ENCODE measurements around the gene RGS14.
"Not testable (repeated sequence)": the region's sequence is repeated elsewhere in the genome, so short reads cannot be mapped to it uniquely, and the experiment has no call there.

Gene RGS14

DNA sequence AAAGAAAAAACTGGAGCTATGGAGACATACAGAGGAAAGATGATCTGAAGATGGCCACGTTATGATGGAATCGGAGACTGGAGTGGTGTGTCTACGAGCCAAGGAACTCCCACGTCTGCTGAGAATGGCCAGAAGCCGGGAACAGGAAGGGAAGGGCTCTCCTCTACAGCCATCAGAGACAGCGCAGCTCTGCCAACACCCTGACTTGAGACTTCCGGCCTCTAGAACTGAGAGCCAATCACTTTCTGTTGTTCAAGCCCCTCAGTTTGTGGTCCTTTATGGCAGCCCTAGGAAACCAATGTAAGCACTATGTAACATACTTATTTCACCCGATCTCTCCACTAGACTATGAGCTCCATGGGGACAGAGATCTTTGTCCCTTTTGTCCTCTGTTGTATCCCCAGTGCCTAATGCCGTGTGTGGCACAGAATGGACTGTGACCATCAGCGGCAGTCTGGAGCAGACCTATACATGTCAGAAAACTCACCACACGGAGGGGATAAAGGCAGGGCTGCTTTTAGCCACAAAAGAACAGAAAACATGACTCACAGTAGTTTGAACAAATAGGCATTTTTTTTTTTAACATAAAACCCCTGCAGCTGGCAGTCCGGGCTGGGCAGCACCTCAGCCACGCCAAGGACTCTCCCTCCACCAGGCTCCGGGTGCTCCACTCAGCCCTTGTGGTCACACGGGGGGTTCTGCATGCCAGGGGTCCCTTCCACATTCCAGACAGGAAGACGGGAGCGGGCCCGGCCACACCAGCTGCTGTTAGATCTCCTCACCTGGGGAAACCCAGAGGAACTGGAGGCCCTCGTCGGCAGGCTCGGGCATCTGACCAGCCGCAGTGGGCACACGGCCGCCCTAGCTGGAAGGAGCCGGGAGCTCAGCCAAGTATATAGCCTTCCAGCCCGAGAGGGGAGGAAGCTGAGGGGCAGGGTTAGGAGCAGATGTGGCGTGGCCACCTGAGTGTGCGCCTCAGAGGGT is 29.9 kb upstream of the RGS14 start:
- no peak for DNase-seq

DNA sequence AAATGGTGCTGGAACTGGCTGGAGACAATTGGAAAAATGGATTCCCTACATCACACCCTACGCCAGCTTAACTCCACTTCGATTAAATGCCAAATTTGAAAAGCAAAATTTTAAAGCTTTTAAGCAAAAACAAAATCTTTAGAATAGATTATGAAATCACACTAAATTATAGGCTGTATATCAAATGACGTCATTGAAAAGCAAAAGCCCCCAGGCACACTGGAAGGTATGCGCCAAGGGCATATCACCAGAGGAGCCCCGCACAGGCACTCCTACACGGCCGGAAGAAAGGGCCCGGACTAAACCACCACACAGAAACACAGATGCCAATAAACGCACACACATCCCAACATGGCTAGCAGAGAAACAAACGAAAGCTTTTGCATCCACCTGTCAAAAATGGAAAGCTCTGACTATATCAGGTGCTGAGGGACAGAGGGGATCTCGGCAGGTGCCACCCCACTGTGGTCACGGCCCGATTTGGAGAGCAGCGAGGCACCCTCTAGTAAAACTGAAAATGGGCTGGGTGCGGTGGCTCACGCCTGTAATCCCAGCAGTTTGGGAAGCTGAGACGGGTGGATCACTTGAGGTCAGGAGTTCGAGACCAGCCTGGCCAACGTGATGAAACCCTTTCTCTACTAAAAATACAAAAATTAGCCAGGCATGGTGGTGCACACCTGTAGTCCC is 29.0 kb upstream of the RGS14 start:
- DNase-seq = no peak

DNA sequence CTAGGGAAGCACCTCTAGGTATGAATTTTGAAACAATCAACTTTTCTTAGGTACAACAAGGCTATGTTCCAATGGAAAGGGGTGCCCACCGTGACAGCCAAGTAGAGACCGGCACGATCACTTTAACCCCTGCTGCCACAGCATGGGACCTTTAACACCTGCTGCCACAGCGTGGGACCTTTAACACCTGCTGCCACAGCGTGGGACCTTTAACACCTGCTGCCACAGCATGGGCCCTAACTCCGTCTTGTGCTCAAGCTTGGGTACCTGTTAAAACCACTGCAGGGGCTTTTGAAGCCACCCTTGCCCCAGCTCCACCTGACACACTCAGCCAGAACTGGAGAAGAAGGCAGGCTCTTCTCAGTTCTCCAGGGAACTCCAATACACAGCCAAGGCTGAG is 27.8 kb upstream of the RGS14 start:
- DNase-seq = no peak

DNA sequence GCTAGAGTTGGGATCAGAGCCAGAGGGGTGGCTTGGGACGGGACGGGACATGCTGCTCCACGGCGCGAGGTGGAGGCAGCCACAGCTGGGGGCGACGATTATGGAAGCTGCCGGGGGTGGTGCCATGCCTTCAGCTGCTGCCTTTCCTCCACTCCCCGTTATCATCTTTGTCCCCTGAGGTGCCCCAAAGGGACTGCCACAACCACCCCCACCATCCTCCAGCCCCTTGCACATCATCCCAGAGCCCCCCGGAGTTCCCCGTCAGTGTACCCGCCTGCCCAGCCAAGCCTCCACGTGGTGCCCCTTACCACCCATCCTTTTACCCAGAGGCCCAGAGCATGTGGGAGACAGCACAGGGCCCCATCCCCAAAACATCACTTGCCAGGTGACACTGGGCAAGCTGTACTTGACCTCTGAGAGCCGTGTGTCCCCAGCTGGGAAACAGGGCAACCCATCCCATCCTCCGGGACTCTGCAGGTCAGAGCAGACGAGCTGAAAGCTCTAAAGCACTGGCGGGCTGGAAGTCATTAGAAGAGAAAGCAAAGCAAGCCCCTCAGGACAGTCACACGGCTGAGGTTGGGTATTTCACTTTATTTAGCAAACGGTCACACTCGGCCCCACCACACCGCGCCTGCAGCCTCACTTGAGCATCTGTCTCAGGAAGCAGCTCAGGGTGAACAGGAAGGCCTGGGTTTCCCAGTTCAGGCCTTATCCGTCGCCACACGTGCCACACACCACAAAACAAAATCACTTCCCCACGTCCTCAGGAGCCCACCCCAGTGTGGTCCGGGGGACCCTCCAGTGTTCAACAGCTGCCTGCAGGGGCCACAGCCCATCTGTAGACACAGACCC is 26.5 kb upstream of the RGS14 start:
- no peak for DNase-seq

DNA sequence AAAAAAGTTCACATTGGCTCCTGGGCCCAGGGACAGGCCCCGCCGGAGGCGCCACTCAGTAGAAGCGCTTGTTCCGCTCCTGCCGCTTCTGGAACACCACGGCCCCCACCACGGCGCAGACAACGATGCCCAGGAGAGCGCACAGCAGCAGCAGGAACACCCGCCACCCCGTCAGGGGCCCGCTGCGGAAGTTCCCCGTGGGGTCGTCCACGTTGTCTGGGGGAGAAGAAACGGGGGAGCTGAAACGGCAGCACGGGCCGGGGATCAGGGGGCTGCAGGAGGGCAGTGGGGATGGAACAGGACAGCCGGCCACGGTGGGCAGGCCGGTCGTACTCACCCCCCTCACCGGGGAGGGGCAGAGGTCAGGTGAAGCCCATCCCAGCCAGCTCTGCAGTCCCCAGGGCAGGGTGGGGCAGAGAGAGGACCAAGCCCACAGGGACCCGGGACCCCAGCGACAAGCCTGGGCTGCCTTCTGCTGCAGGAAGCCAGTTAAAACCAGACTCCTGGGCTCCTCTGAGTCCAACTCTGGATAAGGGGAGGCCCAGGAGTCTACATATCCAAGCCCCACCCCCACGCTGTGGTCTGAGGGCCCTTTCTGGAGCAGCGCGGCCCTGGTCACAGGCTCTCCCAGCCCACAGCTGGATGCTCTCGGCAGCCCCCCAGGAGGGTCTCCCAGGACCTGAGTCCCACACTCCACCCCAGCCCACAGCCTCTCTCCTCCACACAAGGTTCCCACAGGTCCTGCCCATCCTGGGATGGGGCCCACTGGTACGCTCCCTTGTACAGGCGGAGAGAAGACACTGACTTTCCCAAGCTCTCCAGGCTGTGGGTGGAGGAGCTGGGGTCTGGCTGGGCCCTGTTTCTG is 25.5 kb upstream of the RGS14 start:
- no peak for DNase-seq

DNA sequence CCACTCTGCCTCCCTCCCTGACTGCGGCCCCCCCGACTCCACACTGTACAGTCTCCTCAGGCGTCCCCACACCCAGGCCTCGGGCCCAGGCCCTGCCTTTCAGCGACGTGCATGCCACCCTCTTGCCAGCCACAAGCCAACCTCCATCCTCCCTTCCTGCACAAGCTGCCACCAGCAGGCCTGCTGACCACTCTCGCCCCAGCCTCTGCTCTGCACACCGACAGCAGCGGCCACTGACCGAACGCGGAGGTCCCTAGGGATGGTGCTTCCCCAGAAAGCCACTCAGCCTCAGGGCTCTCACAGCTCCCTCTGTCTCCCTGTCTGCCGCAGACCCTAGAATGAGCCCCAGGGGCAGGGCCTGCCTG is 24.8 kb upstream of the RGS14 start:
- DNase-seq = no peak

DNA sequence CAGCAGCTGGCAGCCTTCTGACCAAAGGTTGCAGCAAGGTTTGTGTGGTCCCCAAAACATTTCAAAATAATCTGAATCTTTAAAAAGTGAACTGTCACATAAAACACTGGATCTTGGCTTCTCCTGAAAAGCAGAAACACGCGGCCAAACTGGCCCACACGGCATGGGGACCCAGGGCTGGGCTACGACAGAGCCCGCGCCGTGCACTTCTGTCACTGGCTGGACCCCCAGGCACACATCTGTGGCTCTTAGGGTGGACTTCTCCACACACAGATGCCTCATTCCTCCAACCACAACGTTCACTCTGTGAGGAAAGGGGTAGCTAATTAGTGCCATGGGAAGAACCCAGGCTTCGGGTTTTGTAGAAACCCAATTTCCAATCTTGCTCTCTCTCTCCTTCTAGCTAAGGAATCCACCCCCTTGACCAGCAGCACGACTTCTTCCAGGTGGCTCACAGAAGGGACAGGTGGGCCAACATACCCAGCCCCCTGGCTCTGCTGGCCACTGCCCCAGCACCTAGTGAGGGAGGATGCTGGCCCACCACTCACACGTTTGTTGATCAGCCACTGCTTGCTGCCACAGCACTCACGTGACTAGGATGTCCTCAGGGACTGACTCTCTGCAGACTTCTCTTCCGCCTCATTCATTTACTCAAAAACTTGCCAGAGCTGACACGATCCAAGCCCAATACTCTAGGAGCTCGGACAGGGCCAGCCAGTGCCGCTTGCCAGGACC is 24.1 kb upstream of the RGS14 start:
- DNase-seq = no peak

DNA sequence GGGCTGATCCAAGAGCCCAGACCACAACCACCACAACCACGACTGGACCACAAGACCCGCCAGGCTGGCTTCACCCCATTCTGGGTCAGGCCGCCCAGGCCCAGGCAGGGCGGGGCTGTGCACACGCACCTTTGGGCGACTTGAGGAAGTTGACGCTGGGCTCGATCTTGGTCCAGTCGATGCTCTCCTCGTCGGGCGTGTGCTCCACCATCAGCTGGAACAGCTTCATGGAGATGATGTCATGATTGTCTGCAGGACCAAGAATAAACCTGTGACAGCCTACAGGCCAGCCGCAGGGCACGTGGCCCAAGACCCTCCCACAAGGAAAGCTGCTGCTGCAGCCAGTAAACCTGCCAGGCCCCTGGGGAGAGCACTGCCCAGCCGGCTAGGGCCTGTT is 23.6 kb upstream of the RGS14 start:
- no peak for DNase-seq

DNA sequence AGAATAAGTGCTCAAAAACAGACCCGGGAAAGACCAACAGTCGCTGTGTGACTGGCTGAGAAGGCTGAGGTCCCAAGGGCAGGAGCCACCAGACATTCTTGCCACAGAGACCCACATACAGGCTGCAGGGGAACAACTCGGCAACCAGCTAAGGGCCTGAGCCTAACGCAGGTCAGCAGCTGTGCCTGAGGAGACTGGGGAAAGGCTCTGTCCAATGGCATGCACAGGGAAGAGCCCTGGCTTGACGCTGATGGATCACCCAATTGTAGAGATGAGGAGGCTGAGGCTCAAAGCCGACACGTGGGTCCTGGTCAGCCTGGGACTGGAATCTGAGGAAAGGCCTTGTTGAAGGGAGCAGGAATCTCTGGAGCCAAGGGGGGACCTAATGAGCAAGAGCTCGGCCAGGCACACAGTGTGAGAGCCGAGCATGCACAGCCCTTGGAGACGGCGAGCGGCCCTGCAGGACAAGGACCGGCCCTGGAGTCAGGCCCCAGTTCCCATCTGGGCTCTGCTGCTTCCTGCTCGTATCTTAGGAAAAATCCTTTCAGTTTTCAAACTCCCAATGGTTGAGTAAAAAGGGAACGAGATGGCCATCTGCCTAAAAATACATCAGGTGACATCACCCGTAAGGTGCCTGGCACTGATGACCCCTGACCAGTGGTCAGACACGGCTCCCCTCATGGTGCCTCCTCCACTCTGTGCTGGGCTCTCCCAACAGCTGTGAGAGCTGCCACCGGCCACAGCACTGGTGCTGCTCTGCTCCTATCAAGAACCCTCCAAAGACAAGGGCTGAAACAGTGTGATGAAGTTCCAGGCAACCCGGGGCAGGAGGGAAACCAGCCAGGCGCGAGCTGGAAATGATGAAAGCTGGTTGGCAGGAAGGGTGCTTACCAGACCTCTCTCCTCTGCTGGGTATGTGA is 22.7 kb upstream of the RGS14 start:
- DNase-seq = no peak

DNA sequence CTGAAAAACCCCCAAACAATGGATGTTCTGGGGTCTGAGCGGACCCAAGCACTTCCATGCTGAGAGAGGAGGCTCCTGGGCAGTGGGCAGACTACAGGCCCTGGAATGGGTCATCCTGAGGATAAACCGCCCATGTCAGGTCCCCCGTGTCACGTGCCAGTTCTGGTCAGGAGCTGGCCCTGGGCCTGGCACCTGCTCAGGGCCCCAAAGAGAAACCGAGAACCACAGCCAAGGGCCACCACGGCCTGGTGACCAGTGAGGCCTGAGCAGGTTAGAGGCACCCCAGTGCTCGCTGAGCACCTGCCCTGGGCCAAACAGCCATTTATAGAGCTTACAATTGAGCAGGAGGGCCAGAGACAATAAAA is 22.0 kb upstream of the RGS14 start:
- no peak for DNase-seq

DNA sequence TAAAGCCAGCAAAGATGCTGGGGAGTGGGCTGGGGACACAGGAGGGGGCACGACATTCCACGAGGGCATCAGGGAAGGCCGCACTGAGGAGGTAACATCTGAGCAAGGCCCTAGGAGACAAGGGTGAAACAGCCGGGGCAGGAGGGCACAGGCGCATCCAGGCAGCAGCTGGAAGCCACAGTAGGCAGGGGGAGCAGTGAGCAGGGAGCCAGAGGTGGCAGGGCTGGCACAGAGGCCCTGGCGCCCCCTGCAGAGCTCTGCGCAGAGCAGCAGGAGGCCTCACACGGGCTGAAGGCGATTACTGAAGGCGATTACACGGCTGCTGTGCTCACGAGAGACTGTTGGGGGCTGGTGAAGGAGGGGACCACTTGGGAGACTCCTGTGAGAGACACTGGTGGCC is 21.6 kb upstream of the RGS14 start:
- no peak for DNase-seq

DNA sequence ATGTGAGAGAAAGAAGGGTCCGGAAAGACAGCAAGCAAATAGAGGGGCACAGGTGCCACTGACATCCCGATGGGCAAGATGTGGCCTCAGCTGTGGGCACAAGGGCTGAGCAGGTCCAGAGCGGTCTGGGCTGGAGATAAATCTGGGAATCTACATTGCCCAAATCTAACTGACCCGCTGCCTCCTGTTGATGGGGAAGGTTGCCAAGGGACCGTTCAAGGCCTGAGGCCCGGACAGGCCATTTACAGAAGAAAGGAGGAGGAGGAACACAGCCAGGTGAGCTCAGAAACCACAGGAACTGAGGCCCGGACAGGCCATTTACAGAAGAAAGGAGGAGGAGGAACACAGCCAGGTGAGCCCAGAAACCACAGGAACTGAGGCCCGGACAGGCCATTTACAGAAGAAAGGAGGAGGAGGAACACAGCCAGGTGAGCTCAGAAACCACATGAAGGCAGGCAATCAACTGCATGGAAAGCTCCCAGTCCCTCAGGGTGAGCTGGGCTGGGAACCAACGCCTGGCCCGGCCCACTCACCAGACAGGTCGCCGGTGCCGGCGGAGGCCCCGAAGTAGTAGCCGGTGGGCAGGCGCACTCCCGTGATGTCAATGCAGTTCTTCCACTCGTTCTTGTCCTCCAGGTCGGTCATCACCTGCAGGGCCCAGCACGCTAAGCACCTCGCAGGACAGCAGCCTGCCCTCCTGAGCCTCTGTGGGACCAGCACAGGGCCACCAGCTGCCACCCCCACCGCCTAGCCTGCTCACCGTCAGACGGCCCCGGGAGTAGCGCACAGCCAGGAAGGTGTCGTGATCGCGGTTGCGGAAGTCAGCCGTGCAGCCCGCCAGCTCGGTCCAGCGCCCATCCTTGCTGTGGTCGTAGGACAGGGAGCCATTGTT is 20.9 kb upstream of the RGS14 start:
- DNase-seq = no peak

DNA sequence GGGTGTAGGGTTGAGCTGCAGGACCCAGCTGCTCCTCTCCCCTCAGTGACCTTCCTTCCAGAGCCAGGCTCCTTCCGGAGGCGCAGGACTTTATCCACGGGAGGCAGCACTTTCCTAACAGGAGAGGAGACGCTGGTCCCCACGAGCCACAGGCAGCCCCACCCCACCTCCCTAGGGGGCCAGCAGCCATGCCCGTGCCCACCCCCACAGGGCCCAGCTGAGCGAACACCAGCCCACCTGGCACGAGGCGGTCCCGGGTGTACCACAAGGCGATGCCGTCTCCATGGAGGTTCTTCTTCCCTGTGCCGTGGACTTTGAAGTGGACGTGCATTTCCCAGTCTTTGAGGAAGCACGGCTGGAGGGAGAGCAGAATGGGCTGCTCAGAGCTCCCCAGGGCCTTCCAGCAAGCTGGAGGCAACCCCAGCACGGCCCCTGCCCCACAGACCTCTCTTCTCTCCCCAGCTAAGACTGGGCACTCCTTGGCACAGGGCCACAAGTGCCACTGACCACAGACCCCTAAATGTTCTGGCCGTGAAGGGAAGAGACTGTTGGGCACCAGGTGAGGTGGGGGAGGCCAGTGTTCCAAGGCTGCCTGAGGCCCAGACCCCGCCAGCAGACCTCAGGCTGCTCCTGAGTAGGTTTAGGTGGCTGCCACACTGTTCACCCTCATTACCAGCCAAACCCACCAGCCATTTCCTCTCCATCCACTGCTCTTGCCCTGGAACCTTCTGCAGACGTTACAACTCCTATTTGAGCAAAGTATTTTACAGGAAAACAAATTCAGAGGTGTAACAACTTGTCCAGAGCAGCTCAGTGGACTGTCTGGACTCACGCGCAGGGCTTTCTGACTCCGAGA is 19.2 kb upstream of the RGS14 start:
- DNase-seq = no peak

DNA sequence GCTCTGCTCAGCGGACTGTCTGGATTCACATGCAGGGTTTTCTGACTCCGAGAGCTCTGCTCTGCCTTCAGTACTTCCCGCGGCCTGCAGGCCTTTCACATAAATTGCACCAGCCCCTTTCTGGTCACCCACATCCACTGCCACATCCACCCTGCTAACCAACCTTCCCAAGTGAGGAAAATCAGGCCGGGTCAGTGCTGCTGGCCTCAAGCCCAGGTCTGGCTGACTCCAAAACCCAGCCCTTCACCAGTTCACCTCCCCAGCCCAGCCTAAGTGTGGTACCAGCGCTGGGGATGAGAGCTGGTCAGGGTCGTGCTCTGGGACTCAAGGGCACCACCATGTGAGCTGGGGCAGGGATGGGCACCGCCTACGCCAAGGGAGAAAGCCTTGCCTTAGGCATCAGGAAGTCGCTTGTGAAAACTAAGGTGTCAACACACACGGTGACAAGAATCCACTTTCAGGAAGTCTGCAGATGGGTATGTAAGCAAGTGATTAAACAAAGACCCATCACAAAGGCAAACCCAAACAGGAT is 18.6 kb upstream of the RGS14 start:
- no peak for DNase-seq

DNA sequence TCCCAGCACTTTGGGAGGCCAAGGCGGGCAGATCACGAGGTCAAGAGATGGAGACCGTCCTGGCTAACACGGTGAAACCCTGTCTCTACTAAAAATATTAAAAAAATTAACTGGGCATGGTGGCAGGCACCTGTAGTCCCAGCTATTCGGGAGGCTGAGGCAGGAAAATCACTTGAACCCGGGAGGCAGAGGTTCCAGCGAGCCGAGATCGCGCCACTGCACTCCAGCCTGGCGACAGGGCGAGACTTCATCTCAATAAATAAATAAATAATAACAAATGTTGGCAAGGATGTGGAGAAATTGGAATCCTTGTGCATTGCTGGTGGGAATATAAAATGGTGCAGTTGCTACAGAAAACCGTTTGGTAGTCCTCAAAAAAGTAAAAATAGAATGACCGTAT is 14.7 kb upstream of the RGS14 start:
- DNase-seq = not testable (repeated sequence)

DNA sequence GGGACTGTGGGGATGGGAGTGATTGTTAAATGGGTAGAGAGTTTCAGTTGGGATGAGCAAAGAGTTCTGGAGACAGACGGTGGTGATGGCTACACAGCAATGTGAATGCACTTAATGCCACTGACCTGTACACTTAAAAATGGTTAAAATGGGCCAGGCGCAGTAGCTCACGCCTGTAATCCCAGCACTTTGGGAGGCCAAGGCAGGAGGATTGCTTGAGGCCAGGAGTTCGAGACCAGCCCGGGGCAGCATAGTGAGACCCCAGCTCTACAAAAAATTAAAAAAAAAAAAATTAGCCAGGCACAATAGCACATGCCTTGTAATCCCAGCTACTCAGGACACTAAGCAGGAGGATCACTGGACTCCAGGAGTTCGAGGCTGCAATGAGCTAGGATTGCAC is 13.9 kb upstream of the RGS14 start:
- no peak for DNase-seq

DNA sequence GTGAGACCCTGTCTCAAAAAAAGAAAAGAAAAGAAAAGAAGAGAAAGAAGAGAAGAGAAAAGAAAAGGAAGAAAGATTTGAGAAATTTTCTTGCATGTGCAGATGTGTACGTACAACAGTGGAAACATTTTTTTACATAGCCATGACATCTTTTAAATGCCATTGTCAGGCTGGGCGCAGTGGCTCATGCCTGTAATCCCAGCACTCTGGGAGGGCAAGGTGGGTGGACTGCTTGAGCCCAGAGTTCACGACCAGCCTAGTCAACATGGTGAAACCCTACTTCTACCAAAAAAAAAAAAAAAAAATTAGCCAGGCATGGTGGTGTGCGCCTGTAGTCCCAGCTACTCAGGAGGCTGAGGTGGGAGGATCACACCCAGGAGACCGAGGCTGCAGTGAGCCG is 12.8 kb upstream of the RGS14 start:
- no peak for DNase-seq

DNA sequence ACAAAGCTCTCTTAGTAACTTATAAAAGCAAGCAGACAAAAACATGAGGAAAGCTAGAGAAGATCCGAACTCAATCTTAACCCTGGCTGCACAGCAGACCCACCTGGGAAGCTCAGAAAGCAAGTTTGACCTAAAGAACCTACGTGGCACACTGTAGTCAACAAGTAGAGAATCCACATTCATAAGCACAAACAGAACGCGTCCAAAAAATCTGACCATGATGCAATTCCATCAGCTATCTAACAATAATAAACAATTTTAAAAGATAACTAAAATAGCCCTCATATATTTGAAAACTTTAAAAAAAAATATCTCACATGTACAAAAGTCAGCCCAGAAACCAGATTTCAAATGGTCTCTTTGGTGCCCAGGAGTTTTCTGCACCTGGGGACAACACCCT is 10.9 kb upstream of the RGS14 start:
- DNase-seq = no peak

Measured in NCI-H2171 (cell line).